Ecto neural progenitor cell (in vitro differentiated cells): ENCODE data around the gene DNAH6.

ENCODE experiments used
- DNase-seq: peaks from one replicate; pipeline ENCODE4 v3.0.0-alpha.2; 2018; ENCODE audit warnings: low spot score

DNAH6 gene

DNA sequence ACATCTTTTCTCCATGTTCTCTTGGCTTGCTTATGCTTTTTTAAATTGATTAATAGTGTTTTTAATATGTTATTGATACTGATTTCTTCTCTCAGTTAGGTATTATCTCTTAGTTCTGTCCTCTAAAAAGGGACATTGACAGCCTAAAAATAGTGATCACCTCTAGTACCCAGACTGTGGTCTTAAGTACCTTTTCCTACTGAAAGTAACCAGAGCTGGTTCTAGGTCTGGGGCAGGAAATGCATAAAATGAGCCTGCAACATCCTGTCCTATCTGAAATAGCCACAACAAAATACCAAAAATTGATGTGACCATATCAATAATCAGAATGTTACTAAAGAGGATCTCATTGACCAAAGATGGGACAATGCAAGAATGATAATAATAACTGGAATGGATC is 113.3 kb downstream of the DNAH6 start:
- DNase-seq: no peak

DNA sequence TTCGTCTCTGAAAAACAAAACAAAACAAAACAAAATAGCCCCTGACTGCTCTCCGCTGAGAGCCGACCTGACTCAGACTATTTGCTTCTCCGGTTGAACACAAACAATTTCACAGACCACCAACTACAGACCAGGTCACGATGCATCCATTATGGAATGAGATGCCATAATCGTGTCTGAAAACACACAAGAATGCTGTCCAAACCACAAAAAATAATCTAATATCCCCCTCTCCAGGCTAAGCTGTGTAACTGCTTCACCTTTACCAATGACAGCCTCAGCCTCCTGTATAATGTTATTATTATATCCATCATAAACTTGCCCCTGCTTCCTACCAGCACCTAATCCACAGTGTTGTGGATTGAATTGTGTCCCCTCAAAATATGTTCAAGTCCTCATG is 114.7 kb downstream of the DNAH6 start:
- no peak for DNase-seq

DNA sequence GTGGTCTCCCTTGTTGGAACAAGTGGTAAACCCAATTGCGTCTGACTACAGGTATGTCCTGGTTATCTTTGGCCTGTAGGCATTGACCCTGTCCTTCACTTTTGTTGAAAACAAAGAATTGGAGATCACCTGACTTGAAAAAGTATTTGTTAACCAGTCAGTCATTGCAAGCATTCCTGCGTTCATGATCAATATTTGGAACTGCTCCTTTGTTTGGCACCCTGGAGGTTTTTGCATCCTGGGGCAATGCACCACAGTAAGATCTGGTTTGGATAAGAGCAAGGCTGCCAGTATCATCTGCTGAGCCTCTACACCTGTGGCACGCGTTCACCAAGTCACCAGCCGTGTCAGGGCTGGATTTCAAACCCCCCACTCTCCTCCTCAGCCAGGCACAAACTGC is 115.7 kb downstream of the DNAH6 start:
- DNase-seq: no peak

DNA sequence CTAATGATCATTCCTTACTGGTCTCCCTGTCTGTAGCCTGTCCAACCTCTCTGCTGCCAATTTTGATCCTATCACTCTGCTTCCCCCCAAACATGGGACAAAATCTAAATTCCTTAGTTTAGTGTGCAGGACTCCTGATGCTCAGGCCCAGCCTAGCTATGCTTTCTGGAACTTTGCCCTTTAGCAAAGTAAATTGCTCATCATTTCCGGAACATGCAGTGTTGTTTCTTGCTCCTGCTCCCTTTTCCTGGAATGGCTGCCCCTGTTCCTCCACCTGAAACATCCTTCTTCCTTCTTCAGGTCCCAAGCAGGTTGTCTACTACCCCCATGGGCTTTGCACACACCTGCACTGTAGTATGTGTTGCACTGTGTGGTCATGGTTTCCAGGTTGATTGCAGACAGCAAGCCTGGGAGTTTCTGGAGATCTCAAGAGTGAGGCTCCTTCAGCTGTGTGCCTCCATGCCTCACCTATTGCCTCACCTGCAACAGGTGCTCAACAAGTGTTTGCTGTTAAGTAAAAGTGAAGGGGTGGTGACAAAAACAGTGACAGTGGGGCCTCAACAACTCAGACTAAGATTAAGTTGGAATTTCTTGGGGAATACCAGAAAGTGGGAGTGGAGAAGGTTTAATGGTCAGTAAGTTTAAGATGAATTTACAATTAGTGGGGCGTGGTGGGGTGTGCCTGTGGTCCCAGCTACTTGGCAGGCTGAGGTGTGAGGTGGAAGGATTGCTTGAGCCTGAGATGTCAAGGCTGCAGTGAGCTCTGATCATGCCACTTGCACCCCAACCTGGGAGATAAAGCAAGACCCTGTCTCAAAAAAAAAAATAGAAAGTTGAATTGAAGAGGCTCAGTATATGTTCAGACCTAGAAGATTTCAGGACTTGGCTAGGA is 120.0 kb downstream of the DNAH6 start:
- no peak for DNase-seq

DNA sequence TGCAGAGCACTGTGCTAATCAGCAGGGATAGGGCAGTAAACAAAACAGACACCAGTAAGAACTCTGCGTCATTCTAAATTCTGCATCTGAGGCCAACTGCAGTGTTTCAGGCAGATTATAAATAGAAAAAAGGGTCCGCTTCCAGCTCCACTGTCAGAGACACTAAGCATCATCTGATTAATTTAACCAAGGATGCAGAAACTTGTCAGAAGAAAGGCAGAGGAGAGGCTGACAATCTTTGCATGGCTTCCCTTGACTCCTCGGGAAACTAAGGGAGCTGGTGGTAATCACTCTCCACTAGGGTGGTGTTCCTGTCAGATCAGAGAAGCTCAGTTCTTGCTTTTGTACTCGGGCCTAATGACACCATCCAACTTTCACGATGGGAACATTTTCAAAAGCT is 123.5 kb downstream of the DNAH6 start:
- no peak for DNase-seq

DNA sequence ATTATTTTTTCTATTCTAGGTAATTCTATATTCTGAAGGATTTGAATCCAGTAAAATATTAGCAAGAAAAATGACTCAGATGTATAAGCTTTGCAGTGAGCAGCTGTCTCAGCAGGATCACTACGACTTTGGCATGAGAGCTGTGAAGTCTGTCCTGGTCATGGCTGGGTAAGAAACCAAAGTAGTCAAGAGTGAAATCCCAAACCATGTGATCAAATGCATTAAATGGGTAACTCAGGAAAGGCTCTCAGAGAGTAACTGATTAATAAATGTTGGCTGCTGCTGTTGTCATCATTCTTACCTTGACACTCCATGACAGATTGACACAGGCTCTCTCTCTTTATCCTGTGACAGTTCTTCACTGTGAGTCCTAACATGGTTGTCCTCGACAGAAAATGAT is 124.1 kb downstream of the DNAH6 start:
- DNase-seq: no peak

DNA sequence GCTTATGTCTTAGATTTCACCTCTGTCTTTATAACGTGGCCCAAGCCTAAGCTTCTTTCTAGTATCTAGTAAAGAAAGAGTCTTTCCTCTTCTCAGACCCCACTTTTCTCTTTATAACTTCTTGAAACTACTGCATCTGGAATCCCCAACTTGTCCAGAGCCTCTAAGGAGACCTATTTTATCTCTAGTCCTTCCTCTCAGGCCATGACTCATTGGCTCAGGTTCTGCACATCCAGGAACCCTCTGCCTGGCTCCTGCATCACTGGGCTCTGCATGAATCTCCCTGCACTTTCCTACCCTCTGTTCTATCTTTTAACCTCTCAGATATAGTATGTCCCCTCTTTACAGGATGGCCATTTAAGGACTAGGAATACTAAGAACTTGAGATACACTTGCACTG is 124.7 kb downstream of the DNAH6 start:
- no peak for DNase-seq

DNA sequence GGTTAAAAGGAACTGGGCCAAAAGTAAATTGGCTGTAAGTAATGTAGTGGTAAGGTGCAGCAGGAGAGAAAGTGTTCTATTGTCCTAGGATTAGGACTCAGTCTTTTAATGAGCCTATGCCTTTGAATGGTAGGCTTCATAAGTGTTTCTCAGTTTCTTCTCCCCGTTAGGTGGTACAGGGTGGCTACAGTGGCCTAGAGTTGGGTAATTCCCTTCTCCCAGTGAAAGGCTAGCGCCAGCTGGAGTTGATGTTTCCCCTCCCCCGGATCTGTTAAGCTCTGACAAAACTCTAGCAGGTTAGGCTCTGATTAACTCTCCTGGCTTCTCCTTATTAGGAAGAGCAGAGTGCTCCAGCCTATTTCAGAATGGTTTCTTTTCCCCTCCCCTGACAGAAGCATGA is 127.7 kb downstream of the DNAH6 start:
- no peak for DNase-seq

DNA sequence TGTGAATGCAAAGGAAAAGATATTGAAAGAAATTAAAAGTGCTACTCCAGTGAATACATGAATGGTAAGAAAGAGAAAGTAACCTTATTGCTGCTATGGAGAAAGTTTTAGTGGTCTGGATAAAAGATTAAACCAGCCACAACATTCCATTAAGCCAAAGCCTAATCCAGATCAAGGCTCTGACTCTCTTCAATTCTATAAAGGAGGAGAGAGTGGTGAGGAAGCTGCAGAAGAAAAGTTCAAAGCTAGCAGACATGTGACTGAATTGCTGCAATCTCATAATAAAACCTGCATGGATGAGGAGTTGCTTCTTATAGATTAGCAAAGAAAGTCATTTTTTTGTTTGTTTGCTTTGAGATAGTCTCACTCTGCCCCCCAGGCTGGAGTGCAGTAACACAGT is 130.2 kb downstream of the DNAH6 start:
- DNase-seq: no peak

DNA sequence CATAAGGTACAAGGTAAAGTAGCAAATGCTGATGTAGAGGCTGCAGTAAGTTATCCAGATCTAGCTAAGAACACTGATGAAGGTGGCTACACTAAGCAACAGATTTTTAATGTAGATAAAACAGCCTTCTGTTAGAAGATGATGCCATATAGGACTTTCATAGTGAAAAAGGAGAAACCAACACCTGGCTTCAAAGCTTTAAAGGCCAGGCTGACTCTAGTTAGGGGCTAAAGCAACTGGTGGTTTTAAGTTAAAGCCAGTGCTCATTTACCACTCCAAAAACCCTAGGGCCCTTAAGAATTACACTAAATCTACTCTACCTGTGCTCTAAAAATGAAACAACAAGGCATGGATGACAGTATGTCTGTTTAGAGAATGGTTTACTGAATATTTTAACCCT is 131.0 kb downstream of the DNAH6 start:
- DNase-seq: no peak

DNA sequence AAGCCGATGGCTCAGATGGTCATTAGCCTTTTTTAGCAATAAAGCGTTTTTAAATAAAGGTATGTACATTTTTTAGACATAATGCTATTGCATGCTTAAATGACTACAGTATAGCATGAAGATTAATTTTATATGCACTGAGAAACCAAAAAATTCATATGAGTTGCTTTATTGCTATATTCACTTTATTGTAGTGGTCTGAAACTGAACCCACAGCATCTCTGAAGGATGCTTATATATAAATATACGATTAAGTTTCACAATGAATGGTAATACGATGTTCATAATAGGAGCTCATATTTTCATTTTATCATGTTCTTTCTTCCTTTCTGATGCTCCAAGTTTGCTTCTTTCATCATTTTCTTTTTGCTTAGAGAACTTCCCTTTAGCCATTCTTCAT is 132.8 kb downstream of the DNAH6 start:
- DNase-seq: no peak

DNA sequence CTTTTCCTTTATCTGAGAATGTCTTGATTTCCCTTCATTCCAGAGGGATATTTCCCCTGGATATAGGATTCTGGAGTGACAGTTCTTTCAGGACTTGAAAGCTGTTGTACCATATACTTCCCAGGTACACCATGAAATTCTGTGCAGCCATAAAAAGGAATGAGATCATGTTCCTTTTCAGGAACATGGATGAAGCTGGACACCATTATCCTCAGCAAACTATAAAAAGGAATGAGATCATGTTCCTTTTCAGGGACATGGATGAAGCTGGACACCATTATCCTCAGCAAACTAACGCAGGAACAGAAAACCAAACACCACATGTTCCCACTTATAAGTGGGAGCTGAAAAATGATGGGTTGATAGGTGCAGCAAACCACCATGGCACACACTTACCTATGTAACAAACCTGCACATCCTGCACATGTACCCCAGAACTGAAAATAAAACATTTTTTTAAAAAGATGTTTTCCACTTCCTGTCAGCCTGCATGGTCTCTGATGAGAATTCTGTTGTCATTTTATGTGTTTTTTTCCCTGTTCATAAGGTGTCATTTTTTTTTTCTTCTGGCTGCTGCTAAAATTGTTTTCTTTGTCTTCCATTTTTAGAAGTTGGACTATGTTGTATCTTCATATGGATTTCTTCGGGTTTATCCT is 133.3 kb downstream of the DNAH6 start:
- DNase-seq: no peak

DNA sequence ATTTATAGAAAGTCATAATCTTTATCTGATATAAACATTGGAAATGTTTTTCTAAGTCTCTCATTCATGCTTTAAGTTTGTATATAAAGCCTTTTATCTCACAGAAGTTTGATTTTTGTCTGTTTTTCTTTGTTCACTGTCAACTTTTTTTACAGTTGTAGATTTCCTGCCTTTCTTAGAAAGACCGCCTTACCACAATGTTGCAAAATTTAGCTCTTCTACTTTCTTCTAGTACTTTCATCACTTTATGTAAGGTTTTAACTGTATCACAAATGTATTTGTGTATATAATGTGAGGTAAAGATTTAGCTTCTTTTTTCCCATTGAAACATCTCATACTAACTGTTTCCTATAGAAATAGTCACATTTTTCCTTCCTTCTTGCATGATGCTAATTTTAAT is 136.1 kb downstream of the DNAH6 start:
- no peak for DNase-seq

DNA sequence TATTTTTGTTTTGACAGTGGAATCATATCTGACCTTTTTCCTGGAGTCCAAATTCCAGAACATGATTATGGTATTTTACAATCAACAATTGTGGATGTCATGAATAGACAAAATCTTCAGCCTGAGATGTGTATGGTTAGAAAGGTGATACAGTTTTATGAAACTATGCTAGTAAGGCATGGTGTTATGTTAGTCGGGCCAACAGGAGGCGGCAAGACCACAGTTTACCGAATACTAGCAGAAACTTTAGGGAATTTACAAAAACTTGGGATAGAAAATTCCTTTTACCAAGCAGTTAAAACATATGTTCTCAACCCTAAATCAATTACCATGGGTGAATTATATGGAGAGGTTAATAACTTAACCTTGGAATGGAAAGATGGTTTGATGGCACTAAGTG is 137.0 kb downstream of the DNAH6 start:
- no peak for DNase-seq

DNA sequence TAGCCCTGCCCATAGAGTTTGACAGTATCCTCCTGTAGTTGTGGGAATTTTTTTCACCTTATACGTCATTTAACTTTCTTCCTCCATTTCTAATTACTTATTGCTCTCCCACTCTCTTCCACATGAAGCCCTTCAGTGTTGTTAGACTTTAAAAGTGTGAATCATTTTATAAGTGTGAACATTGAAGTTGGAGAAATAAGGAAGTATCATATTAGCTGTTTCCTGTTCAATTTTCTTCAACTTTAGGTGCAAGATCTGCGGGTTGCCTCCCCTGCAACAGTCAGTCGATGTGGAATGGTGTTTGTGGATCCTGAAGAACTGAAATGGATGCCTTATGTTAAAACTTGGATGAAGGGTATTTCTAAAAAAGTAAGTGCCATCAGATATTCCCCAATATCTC is 138.1 kb downstream of the DNAH6 start:
- DNase-seq: no peak

DNA sequence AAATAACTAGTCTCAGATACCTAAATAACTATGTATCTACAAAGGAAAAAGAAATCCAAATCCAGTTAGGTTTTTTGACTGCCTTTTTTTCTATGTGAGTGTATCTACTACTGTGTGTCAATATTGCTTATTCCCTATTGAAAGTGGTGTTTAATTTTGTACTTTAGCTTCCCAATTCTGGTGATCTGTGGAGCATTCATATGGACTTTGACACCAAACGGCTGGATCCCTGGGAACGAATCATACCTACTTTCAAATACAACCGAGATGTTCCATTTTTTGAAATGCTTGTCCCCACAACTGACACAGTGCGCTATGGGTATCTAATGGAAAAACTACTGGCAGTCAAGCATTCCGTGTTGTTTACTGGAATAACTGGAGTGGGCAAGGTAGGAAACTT is 152.8 kb downstream of the DNAH6 start:
- no peak for DNase-seq

DNA sequence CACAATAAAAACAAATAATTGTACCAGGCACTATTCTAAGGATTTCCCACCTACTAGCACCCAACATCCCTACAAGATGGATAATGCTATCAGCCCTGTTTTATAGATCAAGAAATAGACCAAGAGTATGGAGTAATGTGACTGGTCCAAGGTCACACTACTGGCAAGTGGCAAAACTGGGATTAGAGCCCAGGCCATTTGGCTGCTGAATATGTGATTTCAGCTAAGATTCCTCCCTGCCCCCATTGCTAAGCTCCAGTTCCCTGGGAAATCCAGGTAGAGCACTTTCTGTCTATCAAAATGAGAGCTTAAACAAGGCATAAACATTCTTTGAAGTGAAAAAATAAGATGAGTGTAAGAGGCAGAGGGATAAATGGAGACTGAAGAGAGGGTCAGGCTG is 157.8 kb downstream of the DNAH6 start:
- DNase-seq: no peak

DNA sequence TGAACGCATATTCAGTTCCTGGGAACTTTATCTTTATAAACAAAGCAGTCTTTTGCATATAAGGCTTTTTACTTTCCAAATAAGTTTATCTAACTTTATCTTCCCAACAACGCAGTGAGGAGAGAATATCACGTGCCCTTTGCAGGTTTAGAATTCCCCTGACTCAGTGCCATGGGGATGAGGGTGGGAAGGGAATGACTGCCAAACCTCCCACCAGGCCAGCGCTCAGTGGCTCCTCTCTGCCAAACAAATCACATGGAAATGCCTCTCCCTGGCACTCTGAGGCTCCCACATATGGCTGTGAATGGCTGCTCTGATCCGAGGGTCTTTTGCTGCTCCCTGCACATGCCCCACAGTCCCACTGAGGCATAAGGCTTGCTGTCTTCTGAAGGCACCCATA is 158.3 kb downstream of the DNAH6 start:
- no peak for DNase-seq

DNA sequence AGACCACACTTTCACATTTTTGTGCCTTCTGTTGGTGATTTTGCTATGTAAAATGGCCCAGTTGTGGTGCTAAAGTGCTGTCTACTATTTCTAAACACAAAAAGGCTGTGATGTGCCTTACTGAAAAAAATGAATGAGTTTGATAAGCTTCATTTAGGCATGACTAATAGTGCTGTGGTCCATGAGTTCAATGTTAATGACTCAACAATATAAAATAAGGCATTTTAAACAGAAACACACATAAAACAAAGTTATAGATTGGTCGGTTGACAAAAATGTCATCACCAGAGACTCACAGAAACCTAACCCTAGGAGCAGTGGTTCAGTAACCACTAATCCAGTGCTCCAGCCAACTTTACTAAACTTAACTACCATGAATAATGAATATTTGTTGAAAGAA is 160.0 kb downstream of the DNAH6 start:
- no peak for DNase-seq

DNA sequence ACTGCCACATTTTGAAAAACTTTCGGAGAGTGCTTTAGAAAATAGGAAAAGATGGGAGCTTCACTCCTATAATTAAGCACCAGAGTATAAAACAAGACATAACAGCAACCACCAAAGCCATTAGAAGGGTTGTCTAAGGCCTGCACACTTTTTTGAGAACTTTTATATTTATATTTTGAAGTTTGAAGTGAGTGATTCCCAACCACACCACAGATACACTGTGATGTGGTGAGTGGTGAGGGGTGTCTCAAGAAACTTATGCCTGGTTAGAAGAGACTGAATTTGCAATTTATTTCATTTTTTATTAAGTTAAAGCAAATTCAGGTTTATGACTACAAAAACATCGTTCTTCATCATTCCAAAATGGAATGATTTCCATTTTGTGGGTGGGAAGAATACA is 161.9 kb downstream of the DNAH6 start:
- no peak for DNase-seq

DNA sequence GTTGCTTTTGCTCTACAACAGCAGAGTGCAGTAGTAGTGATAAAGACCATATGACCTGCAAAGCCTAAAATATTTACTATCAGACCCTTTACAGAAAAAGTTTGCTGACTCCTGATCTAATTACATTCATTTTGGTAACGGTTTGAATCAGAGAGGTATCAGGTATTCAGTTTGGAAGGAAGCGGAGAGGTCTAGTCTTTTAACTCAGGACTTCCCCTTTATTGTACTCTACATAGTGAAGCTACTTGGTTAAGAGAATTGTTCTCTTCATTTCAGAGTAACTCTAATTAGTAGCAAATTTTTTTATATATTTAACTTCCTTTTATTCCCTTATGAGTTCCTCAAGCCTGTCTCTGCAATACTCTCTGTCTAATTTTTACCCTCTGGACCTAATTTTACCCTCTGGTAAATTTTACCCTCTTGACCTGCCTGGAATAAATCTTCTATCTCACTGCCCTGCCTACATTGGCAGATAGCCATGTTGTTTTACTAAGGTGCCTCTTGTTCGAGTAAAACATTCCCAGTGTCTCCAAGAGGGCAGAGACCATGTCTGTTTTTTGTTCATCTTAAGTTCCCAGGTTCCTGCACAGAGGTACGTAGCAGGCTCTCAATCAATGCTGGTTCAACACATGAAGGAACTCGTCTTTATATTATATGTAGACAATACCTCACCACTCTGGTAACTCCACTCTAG is 170.6 kb downstream of the DNAH6 start:
- no peak for DNase-seq

DNA sequence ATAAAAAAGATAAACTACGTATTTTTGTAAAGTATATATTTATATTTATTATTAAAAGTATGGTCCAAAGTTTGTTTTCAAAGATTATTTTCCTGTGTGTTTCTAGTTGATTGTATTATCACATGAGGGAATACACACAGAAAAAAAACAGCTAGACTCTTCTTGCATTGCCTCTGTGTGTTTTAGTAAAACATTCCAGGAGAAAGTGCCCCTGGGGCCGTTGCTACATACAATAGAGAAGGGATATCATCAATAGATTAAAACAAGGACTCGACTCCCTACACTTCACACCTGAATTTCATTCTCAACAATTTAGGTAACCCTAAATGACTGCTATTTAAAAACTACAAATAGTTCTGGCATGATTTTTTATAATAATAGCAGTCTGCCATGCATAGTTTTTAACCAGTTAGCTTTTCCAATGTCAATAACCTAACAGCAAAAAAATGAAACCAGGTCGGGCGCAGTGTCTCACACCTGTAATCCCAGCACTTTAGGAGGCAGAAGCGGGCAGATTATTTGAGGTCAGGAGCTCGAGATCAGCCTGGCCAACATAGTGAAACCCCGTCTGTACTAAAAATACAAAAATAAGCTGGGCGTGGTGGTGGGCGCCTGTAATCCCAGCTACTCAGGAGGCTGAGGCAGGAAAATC is 171.3 kb downstream of the DNAH6 start:
- no peak for DNase-seq

DNA sequence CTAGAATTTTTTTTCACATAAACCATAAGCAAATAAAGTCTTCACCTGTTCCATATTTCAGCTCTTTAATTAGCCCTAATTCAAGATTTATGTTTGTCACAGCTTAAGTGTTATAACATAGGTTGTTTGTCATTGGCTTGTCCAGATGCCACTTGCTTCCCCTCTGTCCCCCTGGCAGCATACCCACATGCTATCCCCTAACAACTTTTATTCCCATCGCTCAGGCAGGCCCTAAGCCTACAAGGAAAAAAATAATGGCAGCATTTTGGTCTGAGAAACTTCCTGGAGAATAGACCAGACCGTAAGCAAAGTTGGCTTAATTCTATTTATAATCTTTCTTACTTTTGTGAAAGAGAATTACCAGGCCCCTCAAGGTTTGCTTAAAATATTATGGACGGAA is 173.9 kb downstream of the DNAH6 start:
- DNase-seq: no peak
